Activated CD4-positive, alpha-beta T cell treated with anti-CD3 and anti-CD28 coated beads, Interleukin-2, amount 10 ng/mL, durations not matched to agents 7 days and 5 days (primary cell): ENCODE data around the gene TRNP1. TPM values are rescaled to one million over a fixed set of nuclear protein-coding genes. Genes with fewer than 3 reads are reported as not detected.
A peak's percentile ranks its signal among the peaks of the same experiment; 100 is the strongest.
"Not testable (repeated sequence)": the region's sequence is repeated elsewhere in the genome, so short reads cannot be mapped to it uniquely, and the experiment has no call there.

ENCODE experiments used
- CTCF ChIA-PET: fragments of 350-600 bp; sonication (Branson Sonifier 250); formaldehyde crosslinking; loops from one replicate; lab custom pipeline; 2021; ENCODE audit warnings: antibody characterized with exemption; lab: Charles Lee
- POLR2A ChIA-PET: fragments of 350-600 bp; sonication (Branson Sonifier 250); formaldehyde crosslinking; loops from one replicate; lab custom pipeline; 2021; ENCODE audit warnings: antibody characterized with exemption; lab: Charles Lee
- DNase-seq: peaks from one replicate; pipeline ENCODE4 v3.0.0-alpha.2; 2020
- H3K27ac Mint-ChIP-seq: one replicate; pipeline ENCODE4 v1.8.0; 2021; ENCODE audit warnings: mild to moderate bottlenecking, moderate library complexity, mixed read lengths
- H3K27me3 Mint-ChIP-seq: one replicate; pipeline ENCODE4 v1.8.0; 2021; ENCODE audit warnings: mixed read lengths
- H3K36me3 Mint-ChIP-seq: one replicate; pipeline ENCODE4 v1.8.0; 2021; ENCODE audit warnings: low read depth, mixed read lengths
- H3K4me1 Mint-ChIP-seq: one replicate; pipeline ENCODE4 v1.8.0; 2021; ENCODE audit warnings: mixed read lengths
- H3K4me3 Mint-ChIP-seq: one replicate; pipeline ENCODE4 v1.8.0; 2021; ENCODE audit warnings: mild to moderate bottlenecking, moderate library complexity, mixed read lengths
- H3K9me3 Mint-ChIP-seq: one replicate; pipeline ENCODE4 v1.8.0; 2021; ENCODE audit warnings: mixed read lengths
- total RNA-seq, 2 experiments: library from RNA; stranded (reverse); gene quantifications; one replicate each; pipeline ENCODE4 v1.2.3, GENCODE V29; 2021

TRNP1 gene
- total RNA-seq = not detected

GRCh38 chr1:26993237-26994019 is at the start of gene TRNP1:
Gene TRNP1 (plus strand): TSS chr1:26993692. CDS start chr1:26993787, 95 bp downstream.
- Mint-ChIP-seq H3K4me1 (peaks cover 22% of the 10 kb centered on the region), H3K9me3 (no peaks in the 10 kb centered on the region), H3K4me3 (peak within 1 kb of the TSS; percentile 72), H3K27me3 (peaks cover 61% of the 10 kb centered on the region), H3K36me3 (no peaks in the 10 kb centered on the region), H3K27ac (no peak within 1 kb of the TSS)
- ChIA-PET POLR2A (interaction anchor here (0.8 kb wide), 1 partner anchor 13 kb away, joined by 4 read pairs; no protein-coding TSS in a partner anchor), CTCF (interaction anchor here (0.6 to 1.4 kb wide), 2 partner anchors 161 to 736 kb away, joined by 3 read pairs; partner anchors contain the start of gene SLC9A1)
- peak; percentile 73 for DNase-seq

GRCh38 chr1:26945138-26945537 is 48.4 kb upstream of the TRNP1 start:
- DNase-seq = no peak
- H3K4me1 Mint-ChIP-seq = peaks cover 2% of the 10 kb centered on the region
- CTCF ChIA-PET = no interaction called here
- H3K27ac Mint-ChIP-seq = no peak overlapping the region
- no peak overlapping the region for H3K4me3 Mint-ChIP-seq
- POLR2A ChIA-PET = no interaction called here
- H3K9me3 Mint-ChIP-seq = no peaks in the 10 kb centered on the region
- no peaks in the 10 kb centered on the region for H3K27me3 Mint-ChIP-seq
- peaks cover 28% of the 10 kb centered on the region for H3K36me3 Mint-ChIP-seq

GRCh38 chr1:26945728-26946127 is 47.8 kb upstream of the TRNP1 start:
- ChIA-PET POLR2A (no interaction called here), CTCF (interaction anchor here (0.6 kb wide), 1 partner anchor 335 kb away, joined by 6 read pairs; no protein-coding TSS in a partner anchor)
- Mint-ChIP-seq H3K9me3 (no peaks in the 10 kb centered on the region), H3K4me1 (no peaks in the 10 kb centered on the region), H3K4me3 (no peak overlapping the region), H3K27me3 (no peaks in the 10 kb centered on the region), H3K36me3 (peaks cover 28% of the 10 kb centered on the region), H3K27ac (no peak overlapping the region)
- DNase-seq = no peak

GRCh38 chr1:26946270-26946669 is 47.2 kb upstream of the TRNP1 start:
- Mint-ChIP-seq H3K27me3 (no peaks in the 10 kb centered on the region), H3K4me1 (no peaks in the 10 kb centered on the region), H3K36me3 (peaks cover 28% of the 10 kb centered on the region), H3K27ac (no peak overlapping the region), H3K9me3 (no peaks in the 10 kb centered on the region), H3K4me3 (no peak overlapping the region)
- no peak for DNase-seq
- ChIA-PET CTCF (interaction anchor here (0.6 kb wide), 1 partner anchor 335 kb away, joined by 6 read pairs; no protein-coding TSS in a partner anchor), POLR2A (no interaction called here)

GRCh38 chr1:26948725-26949057 is 44.8 kb upstream of the TRNP1 start:
- H3K4me1 Mint-ChIP-seq, H3K27ac Mint-ChIP-seq, POLR2A ChIA-PET, DNase-seq, H3K9me3 Mint-ChIP-seq, H3K4me3 Mint-ChIP-seq, H3K27me3 Mint-ChIP-seq, CTCF ChIA-PET: not testable (repeated sequence)
- H3K36me3 Mint-ChIP-seq = peaks cover 15% of the 10 kb centered on the region

GRCh38 chr1:26949266-26949925 is 44.1 kb upstream of the TRNP1 start:
- ChIA-PET CTCF (interaction anchor here (0.6 to 0.8 kb wide), 2 partner anchors 9 to 315 kb away, joined by 3 to 8 read pairs; no protein-coding TSS in a partner anchor), POLR2A (no interaction called here)
- no peaks in the 10 kb centered on the region for H3K9me3 Mint-ChIP-seq
- peaks cover 15% of the 10 kb centered on the region for H3K36me3 Mint-ChIP-seq
- H3K27me3 Mint-ChIP-seq = no peaks in the 10 kb centered on the region
- no peak overlapping the region for H3K4me3 Mint-ChIP-seq
- DNase-seq = no peak
- no peak overlapping the region for H3K27ac Mint-ChIP-seq
- H3K4me1 Mint-ChIP-seq = no peaks in the 10 kb centered on the region

- no peaks in the 10 kb centered on the region for H3K9me3 Mint-ChIP-seq
- H3K36me3 Mint-ChIP-seq = peaks cover 15% of the 10 kb centered on the region
- no peak overlapping the region for H3K4me3 Mint-ChIP-seq
- H3K27me3 Mint-ChIP-seq = no peaks in the 10 kb centered on the region
- ChIA-PET POLR2A (no interaction called here), CTCF (interaction anchor here (0.6 to 1.0 kb wide), 3 partner anchors 10 to 314 kb away, joined by 3 to 8 read pairs (median 3); no protein-coding TSS in a partner anchor)
- H3K4me1 Mint-ChIP-seq = no peaks in the 10 kb centered on the region
- H3K27ac Mint-ChIP-seq = no peak overlapping the region
- no peak for DNase-seq
Observed at GRCh38 chr1:26949926-26950319, 43.6 kb upstream of the TRNP1 start.

GRCh38 chr1:26950602-26951001 is 42.9 kb upstream of the TRNP1 start:
- Mint-ChIP-seq H3K27ac (no peak overlapping the region), H3K4me3 (no peak overlapping the region), H3K9me3 (no peaks in the 10 kb centered on the region), H3K27me3 (no peaks in the 10 kb centered on the region), H3K36me3 (peaks cover 8% of the 10 kb centered on the region), H3K4me1 (no peaks in the 10 kb centered on the region)
- CTCF ChIA-PET = interaction anchor here (1.0 kb wide), 1 partner anchor 16 kb away, joined by 3 read pairs; no protein-coding TSS in a partner anchor
- no peak for DNase-seq
- POLR2A ChIA-PET = no interaction called here

- Mint-ChIP-seq H3K27me3 (no peaks in the 10 kb centered on the region), H3K36me3 (peaks cover 3% of the 10 kb centered on the region), H3K9me3 (peaks cover under 1% of the 10 kb centered on the region), H3K4me3 (no peak overlapping the region), H3K4me1 (no peaks in the 10 kb centered on the region), H3K27ac (no peak overlapping the region)
- ChIA-PET CTCF (interaction anchor here (1.1 kb wide), 1 partner anchor 17 kb away, joined by 3 read pairs; no protein-coding TSS in a partner anchor), POLR2A (no interaction called here)
- no peak for DNase-seq
Observed at GRCh38 chr1:26951216-26951615, 42.3 kb upstream of the TRNP1 start.

- CTCF ChIA-PET = interaction anchor here (1.1 kb wide), 1 partner anchor 16 kb away, joined by 3 read pairs; no protein-coding TSS in a partner anchor
Observed at GRCh38 chr1:26951821-26952497, 41.5 kb upstream of the TRNP1 start.

GRCh38 chr1:26953374-26953773 is 40.1 kb upstream of the TRNP1 start:
- CTCF ChIA-PET = no interaction called here
- H3K27me3 Mint-ChIP-seq = peaks cover 7% of the 10 kb centered on the region
- no peak overlapping the region for H3K4me3 Mint-ChIP-seq
- no peak for DNase-seq
- H3K36me3 Mint-ChIP-seq = no peaks in the 10 kb centered on the region
- POLR2A ChIA-PET = no interaction called here
- no peak overlapping the region for H3K27ac Mint-ChIP-seq
- peaks cover 2% of the 10 kb centered on the region for H3K9me3 Mint-ChIP-seq
- no peaks in the 10 kb centered on the region for H3K4me1 Mint-ChIP-seq

More at GRCh38 chr1:26951821-26952497, 41.5 kb upstream of the TRNP1 start:
- peaks cover under 1% of the 10 kb centered on the region for H3K27me3 Mint-ChIP-seq
- no peak overlapping the region for H3K27ac Mint-ChIP-seq
- peaks cover 2% of the 10 kb centered on the region for H3K9me3 Mint-ChIP-seq
- POLR2A ChIA-PET = no interaction called here
- no peaks in the 10 kb centered on the region for H3K36me3 Mint-ChIP-seq
- no peaks in the 10 kb centered on the region for H3K4me1 Mint-ChIP-seq
- DNase-seq = no peak
- H3K4me3 Mint-ChIP-seq = no peak overlapping the region

GRCh38 chr1:26956321-26956720 is 37.2 kb upstream of the TRNP1 start:
- peaks cover 9% of the 10 kb centered on the region for H3K4me1 Mint-ChIP-seq
- peaks cover 3% of the 10 kb centered on the region for H3K36me3 Mint-ChIP-seq
- H3K4me3 Mint-ChIP-seq = no peak overlapping the region
- ChIA-PET CTCF (no interaction called here), POLR2A (no interaction called here)
- H3K27me3 Mint-ChIP-seq = peaks cover 28% of the 10 kb centered on the region
- H3K9me3 Mint-ChIP-seq = peaks cover 2% of the 10 kb centered on the region
- H3K27ac Mint-ChIP-seq = no peak overlapping the region
- no peak for DNase-seq
